HCT116 (cell line): ENCODE measurements around the gene PELO. TPM values are rescaled to one million over a fixed set of nuclear protein-coding genes. Genes with fewer than 3 reads are reported as not detected.

Source experiments
- ATAC-seq: fragments of 200-7000 bp; cut with Tn5 transposase; 2 replicates; pipeline ENCODE4 v1.9.1; 2020; ENCODE audit warnings: mild to moderate bottlenecking, moderate library complexity
- BruUV-seq: library from RNA; stranded (reverse); fragments of 400-500 nt; replicated peaks from 2 replicates; lab custom pipeline; 2021; lab: Mats Ljungman, UMichigan
- CTCF ChIA-PET: fragments of 300-600 bp; sonication (Branson Sonifier 250); formaldehyde crosslinking; loops from one replicate; lab custom pipeline; 2021; ENCODE audit warnings: antibody characterized with exemption; lab: Charles Lee
- POLR2A ChIA-PET: fragments of 300-600, 350-600 bp; sonication (Branson Sonifier 250); formaldehyde crosslinking; loops from one replicate; lab custom pipeline; 2021; ENCODE audit warnings: antibody characterized with exemption; lab: Charles Lee
- RAD21 ChIA-PET, 2 experiments: fragments of 300-600 bp; sonication (Branson Sonifier 250); formaldehyde crosslinking; loops; one replicate each; lab custom pipeline; 2023; ENCODE audit warnings: low total read pairs in 2 of 2; ENCODE audit not compliant: uncharacterized antibody in 2 of 2, unreplicated experiment in 2 of 2, low non-redundant PET in 1 of 2; lab: Charles Lee
- DNase-seq: peaks from one replicate; pipeline ENCODE4 v3.0.0-alpha.2; 2010; ENCODE audit warnings: low read depth, low spot score
- H2AFZ ChIP-seq: fragments of 200-600 bp; shearing (Covaris generic), sonication (generic); 2 replicates; pipeline ENCODE4 v1.6.1; 2017; ENCODE audit warnings: low read depth, mixed run types, mixed read lengths, antibody characterized with exemption, low read length; ENCODE audit not compliant: poor library complexity, severe bottlenecking
- H3K27ac ChIP-seq: 2 replicates; pipeline ENCODE4 v1.5.1; 2012; ENCODE audit warnings: low read depth, low read length
- H3K27me3 ChIP-seq: fragments of 200-600 bp; sonication (generic); 2 replicates; pipeline ENCODE4 v1.6.1; 2016; ENCODE audit warnings: mixed run types, low read length, mixed read lengths; ENCODE audit not compliant: insufficient read depth
- H3K36me3 ChIP-seq, 2 experiments: fragments of 200-500 bp in 1 of 2; fragments of 200-600 bp in 1 of 2; sonication (Bioruptor generic) in 1 of 2; sonication (generic) in 1 of 2; 2 replicates each; pipeline versions ENCODE4 v1.5.1 to v1.6.1; 2014 to 2016; ENCODE audit warnings: low read length in 2 of 2, inconsistent platforms in 1 of 2, mixed read lengths in 1 of 2, mixed run types in 1 of 2; ENCODE audit not compliant: insufficient read depth in 2 of 2, control insufficient read depth in 1 of 2
- H3K4me1 ChIP-seq, 2 experiments: fragments of 200-600 bp in 1 of 2; sonication (generic) in 1 of 2; 2 replicates each; pipeline versions ENCODE4 v1.5.1 to v1.6.1; 2012 to 2017; ENCODE audit warnings: low read length in 2 of 2, inconsistent platforms in 1 of 2, mild to moderate bottlenecking in 1 of 2, mixed read lengths in 1 of 2, mixed run types in 1 of 2, moderate library complexity in 1 of 2; ENCODE audit not compliant: insufficient read depth in 2 of 2, control insufficient read depth in 1 of 2
- H3K4me2 ChIP-seq: fragments of 200-600 bp; sonication (generic); 2 replicates; pipeline ENCODE4 v1.6.1; 2017; ENCODE audit warnings: mixed run types, low read length, mixed read lengths
- H3K4me3 ChIP-seq, 2 experiments: fragments of 200-600 bp in 1 of 2; sonication (generic) in 1 of 2; replicated peaks in 1 of 2; 2 replicates each; pipeline ENCODE4 v1.5.1; 2011 to 2016; ENCODE audit warnings: low read length in 2 of 2, control low read depth in 1 of 2, low read depth in 1 of 2, mild to moderate bottlenecking in 1 of 2, mixed read lengths in 1 of 2, mixed run types in 1 of 2
- H3K79me2 ChIP-seq: fragments of 200-600 bp; sonication (generic); 2 replicates; pipeline ENCODE4 v1.6.1; 2017; ENCODE audit warnings: mild to moderate bottlenecking, mixed run types, low read length, moderate library complexity, mixed read lengths; ENCODE audit not compliant: insufficient read depth
- H3K9ac ChIP-seq: fragments of 200-600 bp; sonication (generic); 2 replicates; pipeline ENCODE4 v1.6.1; 2016; ENCODE audit warnings: low read length, mixed read lengths
- H3K9me2 ChIP-seq: fragments of 200-600 bp; sonication (generic), shearing (Covaris generic); 2 replicates; pipeline ENCODE4 v1.6.1; 2017; ENCODE audit warnings: mixed run types, mild to moderate bottlenecking, moderate library complexity; ENCODE audit not compliant: insufficient read depth
- H3K9me3 ChIP-seq, 2 experiments: fragments of 200-500 bp in 1 of 2; fragments of 200-600 bp in 1 of 2; sonication (Bioruptor generic) in 1 of 2; sonication (generic) in 1 of 2; 2 replicates each; pipeline ENCODE4 v1.6.1; 2014 to 2017; ENCODE audit warnings: low read length in 2 of 2, mixed read lengths in 2 of 2, inconsistent platforms in 1 of 2, low read depth in 1 of 2, mild to moderate bottlenecking in 1 of 2, mixed run types in 1 of 2, moderate library complexity in 1 of 2; ENCODE audit not compliant: control insufficient read depth in 1 of 2, insufficient read depth in 1 of 2
- H4K20me1 ChIP-seq: fragments of 200-600 bp; sonication (generic), shearing (Covaris generic); 2 replicates; pipeline ENCODE4 v1.6.1; 2017; ENCODE audit warnings: mixed run types, mild to moderate bottlenecking, moderate library complexity; ENCODE audit not compliant: insufficient read depth
- CEBPB ChIP-seq: IDR thresholded peaks from 2 replicates; pipeline ENCODE4 v1.6.1; 2012; ENCODE audit warnings: low read depth
- EGR1 ChIP-seq: IDR thresholded peaks from 2 replicates; pipeline ENCODE4 v1.6.1; 2012; ENCODE audit warnings: low read depth
- ELF1 ChIP-seq: IDR thresholded peaks from 2 replicates; pipeline ENCODE4 v1.6.1; 2012; ENCODE audit warnings: low read depth, borderline replicate concordance
- EZH2 ChIP-seq: fragments of 200-600 bp; sonication (generic); IDR thresholded peaks from 2 replicates; pipeline ENCODE4 v1.6.1; 2017; ENCODE audit warnings: antibody characterized with exemption, mixed run types
- EZH2phosphoT487 ChIP-seq: fragments of 200-600 bp; IDR thresholded peaks from 2 replicates; pipeline ENCODE4 v1.6.1; 2018; ENCODE audit warnings: antibody characterized with exemption, borderline replicate concordance
- FOSL1 ChIP-seq: IDR thresholded peaks from 2 replicates; pipeline ENCODE4 v1.6.1; 2012; ENCODE audit warnings: low read depth
- JUND ChIP-seq: IDR thresholded peaks from 2 replicates; pipeline ENCODE4 v1.6.1; 2012
- POLR2A ChIP-seq: IDR thresholded peaks from 2 replicates; pipeline ENCODE4 v1.7.0; 2011; ENCODE audit warnings: borderline replicate concordance; ENCODE audit not compliant: insufficient read depth, insufficient read length; ENCODE audit errors: extremely low read depth
- POLR2AphosphoS5 ChIP-seq: IDR thresholded peaks from 2 replicates; pipeline ENCODE4 v1.6.1; 2011; ENCODE audit warnings: mild to moderate bottlenecking, low read depth, low read length, moderate library complexity
- RAD21 ChIP-seq: IDR thresholded peaks from 2 replicates; pipeline ENCODE4 v1.6.1; 2012; ENCODE audit warnings: low read depth, mild to moderate bottlenecking
- SIN3A ChIP-seq: IDR thresholded peaks from 2 replicates; pipeline ENCODE4 v1.6.1; 2012; ENCODE audit warnings: low read depth
- SRF ChIP-seq: IDR thresholded peaks from 2 replicates; pipeline ENCODE4 v1.6.1; 2012; ENCODE audit warnings: low read depth
- ZFX ChIP-seq: fragments of 450-650 bp; IDR thresholded peaks from 2 replicates; pipeline ENCODE4 v1.6.1; 2017
- ZNF274 ChIP-seq: fragments of 200-500 bp; sonication (Bioruptor generic); IDR thresholded peaks from 2 replicates; pipeline ENCODE4 v1.6.1; 2014; ENCODE audit warnings: mild to moderate bottlenecking, low read depth, low read length, inconsistent platforms
- intact Hi-C: fragments of 100-400 bp; cut with micrococcal nuclease; formaldehyde crosslinking; loops from 2 replicates; pipeline ENCODE4 v1.10.0; 2022
- total RNA-seq: library from RNA; stranded (reverse); gene quantifications from one replicate; pipeline ENCODE4 v1.2.1, GENCODE V29; 2021; ENCODE audit not compliant: unreplicated experiment
- TF ChIP-seq, protein P1 (sequence below), 3 experiments: fragments of 200-600 bp in 1 of 3; sonication (generic) in 1 of 3; IDR thresholded peaks in 2 of 3; conservative IDR thresholded peaks in 1 of 3; 2 replicates each; pipeline ENCODE4 v1.5.1; 2012 to 2017; ENCODE audit warnings: low read depth in 2 of 3, low read length in 2 of 3, antibody characterized with exemption in 1 of 3, borderline replicate concordance in 1 of 3, control low read depth in 1 of 3, mild to moderate bottlenecking in 1 of 3, mixed read lengths in 1 of 3, mixed run types in 1 of 3, moderate library complexity in 1 of 3; ENCODE audit not compliant: insufficient read depth in 1 of 3
- TF ChIP-seq, protein P2 (sequence below): IDR thresholded peaks from 2 replicates; pipeline ENCODE4 v1.6.1; 2012
- TF ChIP-seq, protein P3 (sequence below): IDR thresholded peaks from 2 replicates; pipeline ENCODE4 v1.6.1; 2012; ENCODE audit warnings: low read depth

The PELO gene
- total RNA-seq, 1 experiment from 2014 or later: 16.5 TPM

DNA sequence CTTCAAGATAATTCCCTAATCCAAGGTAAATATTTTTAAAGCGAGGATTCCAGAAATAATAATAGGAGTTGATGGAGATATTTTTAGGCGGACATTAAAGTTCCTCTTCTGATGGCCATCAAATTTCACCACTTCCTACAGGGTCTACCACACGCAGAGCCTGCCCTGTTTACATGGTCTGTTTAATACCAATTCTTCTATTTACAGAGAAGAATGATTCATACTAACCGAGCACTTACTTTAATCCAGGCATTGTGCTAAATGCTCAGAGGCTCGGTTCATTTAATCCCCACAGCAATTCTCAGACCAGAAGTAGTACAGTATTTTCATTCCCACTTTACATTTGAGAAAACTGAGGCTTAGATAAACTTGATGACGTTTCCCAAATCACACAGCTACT, 3.0 kb upstream of the PELO start:
- no TSS peak for BruUV-seq
- intact Hi-C loops: no loop called here
- Histone ChIP-seq H3K4me2 (no peak overlapping the region), H3K36me3 (no peaks in the 10 kb centered on the region), H3K4me3 (no peak overlapping the region), H2AFZ (no peak overlapping the region), H4K20me1 (no peaks in the 10 kb centered on the region), H3K9me3 (no peaks in the 10 kb centered on the region), H3K9ac (no peak overlapping the region), H3K9me2 (no peaks in the 10 kb centered on the region), H3K4me1 (peaks cover 15 to 28% of the 10 kb centered on the region in 2 experiments; a peak in 3 of 4 replicates), H3K27me3 (no peaks in the 10 kb centered on the region), H3K79me2 (no peaks in the 10 kb centered on the region), H3K27ac (no peak overlapping the region)
- ChIA-PET RAD21 (no interaction called here), CTCF (no interaction called here), POLR2A (no interaction called here)
- no peak for ATAC-seq
- DNase-seq: no peak
- no peak for TF ChIP-seq ZFX
- no peak for TF ChIP-seq EZH2phosphoT487

DNA sequence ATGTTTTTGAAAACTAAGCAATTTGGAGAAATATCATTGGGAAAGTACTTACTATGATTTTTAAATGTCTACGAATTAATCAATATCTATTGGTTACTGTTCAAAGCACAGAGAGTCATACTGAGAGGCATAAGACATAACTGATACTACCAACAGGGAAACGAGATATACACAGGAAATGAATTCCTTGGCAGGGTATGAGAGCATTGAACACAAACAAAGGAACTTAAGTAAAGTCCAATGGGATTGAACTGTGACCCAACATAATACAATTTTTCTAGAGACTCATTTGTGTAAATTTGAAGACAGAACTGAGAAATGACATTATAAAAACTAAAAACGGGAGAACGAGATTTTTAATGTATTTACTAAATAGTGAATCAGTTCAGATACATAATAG, 1.3 kb upstream of the PELO start:
- Histone ChIP-seq H3K9me3 (no peaks in the 10 kb centered on the region), H3K4me1 (peaks cover 15 to 28% of the 10 kb centered on the region in 2 experiments; a peak in 3 of 4 replicates), H3K27ac (no peak overlapping the region), H3K36me3 (no peaks in the 10 kb centered on the region), H3K9ac (no peak overlapping the region), H3K79me2 (no peaks in the 10 kb centered on the region), H3K9me2 (no peaks in the 10 kb centered on the region), H3K27me3 (no peaks in the 10 kb centered on the region), H4K20me1 (no peaks in the 10 kb centered on the region), H3K4me3 (no peak overlapping the region), H3K4me2 (peak overlapping the region; percentile 86), H2AFZ (peak overlapping the region; percentile 91)
- POLR2A ChIA-PET: no interaction called here
- BruUV-seq: no TSS peak
- no peak for ATAC-seq
- CTCF ChIA-PET: interaction anchor here (1.5 kb wide), 1 partner anchor 8 kb away, joined by 3 read pairs; no protein-coding TSS in a partner anchor
- RAD21 ChIA-PET: no interaction called here
- intact Hi-C loops: no loop called here
- DNase-seq: no peak
- no peak for TF ChIP-seq EGR1
- TF ChIP-seq RAD21: no peak
- TF ChIP-seq, protein P1, sequence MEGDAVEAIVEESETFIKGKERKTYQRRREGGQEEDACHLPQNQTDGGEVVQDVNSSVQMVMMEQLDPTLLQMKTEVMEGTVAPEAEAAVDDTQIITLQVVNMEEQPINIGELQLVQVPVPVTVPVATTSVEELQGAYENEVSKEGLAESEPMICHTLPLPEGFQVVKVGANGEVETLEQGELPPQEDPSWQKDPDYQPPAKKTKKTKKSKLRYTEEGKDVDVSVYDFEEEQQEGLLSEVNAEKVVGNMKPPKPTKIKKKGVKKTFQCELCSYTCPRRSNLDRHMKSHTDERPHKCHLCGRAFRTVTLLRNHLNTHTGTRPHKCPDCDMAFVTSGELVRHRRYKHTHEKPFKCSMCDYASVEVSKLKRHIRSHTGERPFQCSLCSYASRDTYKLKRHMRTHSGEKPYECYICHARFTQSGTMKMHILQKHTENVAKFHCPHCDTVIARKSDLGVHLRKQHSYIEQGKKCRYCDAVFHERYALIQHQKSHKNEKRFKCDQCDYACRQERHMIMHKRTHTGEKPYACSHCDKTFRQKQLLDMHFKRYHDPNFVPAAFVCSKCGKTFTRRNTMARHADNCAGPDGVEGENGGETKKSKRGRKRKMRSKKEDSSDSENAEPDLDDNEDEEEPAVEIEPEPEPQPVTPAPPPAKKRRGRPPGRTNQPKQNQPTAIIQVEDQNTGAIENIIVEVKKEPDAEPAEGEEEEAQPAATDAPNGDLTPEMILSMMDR (IDR thresholded peaks at IDR 0.05 in 2 of 3, conservative IDR thresholded peaks at IDR 0.05 in 1 of 3; ENCODE audit: borderline replicate concordance in 1 of 3, insufficient read depth in 1 of 3, low read depth in 2 of 3, low read length in 2 of 3): no peak
- TF ChIP-seq EZH2: no peak
- no peak for TF ChIP-seq POLR2A
- no peak for TF ChIP-seq ZNF274
- no peak for TF ChIP-seq SRF
- TF ChIP-seq, protein P2, sequence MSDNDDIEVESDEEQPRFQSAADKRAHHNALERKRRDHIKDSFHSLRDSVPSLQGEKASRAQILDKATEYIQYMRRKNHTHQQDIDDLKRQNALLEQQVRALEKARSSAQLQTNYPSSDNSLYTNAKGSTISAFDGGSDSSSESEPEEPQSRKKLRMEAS: no peak
- TF ChIP-seq JUND: no peak
- TF ChIP-seq FOSL1: no peak
- no peak for TF ChIP-seq EZH2phosphoT487
- no peak for TF ChIP-seq POLR2AphosphoS5
- TF ChIP-seq SIN3A: no peak
- TF ChIP-seq ZFX: no peak
- TF ChIP-seq ELF1: no peak
- TF ChIP-seq, protein P3, sequence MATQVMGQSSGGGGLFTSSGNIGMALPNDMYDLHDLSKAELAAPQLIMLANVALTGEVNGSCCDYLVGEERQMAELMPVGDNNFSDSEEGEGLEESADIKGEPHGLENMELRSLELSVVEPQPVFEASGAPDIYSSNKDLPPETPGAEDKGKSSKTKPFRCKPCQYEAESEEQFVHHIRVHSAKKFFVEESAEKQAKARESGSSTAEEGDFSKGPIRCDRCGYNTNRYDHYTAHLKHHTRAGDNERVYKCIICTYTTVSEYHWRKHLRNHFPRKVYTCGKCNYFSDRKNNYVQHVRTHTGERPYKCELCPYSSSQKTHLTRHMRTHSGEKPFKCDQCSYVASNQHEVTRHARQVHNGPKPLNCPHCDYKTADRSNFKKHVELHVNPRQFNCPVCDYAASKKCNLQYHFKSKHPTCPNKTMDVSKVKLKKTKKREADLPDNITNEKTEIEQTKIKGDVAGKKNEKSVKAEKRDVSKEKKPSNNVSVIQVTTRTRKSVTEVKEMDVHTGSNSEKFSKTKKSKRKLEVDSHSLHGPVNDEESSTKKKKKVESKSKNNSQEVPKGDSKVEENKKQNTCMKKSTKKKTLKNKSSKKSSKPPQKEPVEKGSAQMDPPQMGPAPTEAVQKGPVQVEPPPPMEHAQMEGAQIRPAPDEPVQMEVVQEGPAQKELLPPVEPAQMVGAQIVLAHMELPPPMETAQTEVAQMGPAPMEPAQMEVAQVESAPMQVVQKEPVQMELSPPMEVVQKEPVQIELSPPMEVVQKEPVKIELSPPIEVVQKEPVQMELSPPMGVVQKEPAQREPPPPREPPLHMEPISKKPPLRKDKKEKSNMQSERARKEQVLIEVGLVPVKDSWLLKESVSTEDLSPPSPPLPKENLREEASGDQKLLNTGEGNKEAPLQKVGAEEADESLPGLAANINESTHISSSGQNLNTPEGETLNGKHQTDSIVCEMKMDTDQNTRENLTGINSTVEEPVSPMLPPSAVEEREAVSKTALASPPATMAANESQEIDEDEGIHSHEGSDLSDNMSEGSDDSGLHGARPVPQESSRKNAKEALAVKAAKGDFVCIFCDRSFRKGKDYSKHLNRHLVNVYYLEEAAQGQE: no peak
- no peak for TF ChIP-seq CEBPB
